ENCODE results near the gene INTU.
"Not testable (repeated sequence)": the region's sequence is repeated elsewhere in the genome, so short reads cannot be mapped to it uniquely, and the experiment has no call there.

Gene INTU

DNA sequence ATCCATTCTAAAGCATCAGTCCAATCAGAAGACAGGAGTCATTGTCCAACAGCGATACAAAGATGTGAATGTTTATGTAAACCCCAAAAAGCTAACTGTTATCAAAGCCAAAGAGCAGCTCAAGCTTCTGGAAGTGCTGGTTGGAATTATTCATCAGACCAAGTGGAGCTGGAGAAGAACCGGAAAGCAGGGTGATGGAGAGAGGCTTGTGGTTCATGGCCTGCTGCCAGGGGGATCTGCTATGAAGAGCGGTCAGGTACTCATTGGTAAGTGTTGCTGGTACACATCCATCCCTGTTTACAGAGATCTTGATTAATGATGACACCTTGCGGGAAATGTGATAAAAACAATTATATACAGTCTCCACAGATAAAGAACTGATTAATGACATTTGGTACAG lies 11.0 kb downstream of the INTU start:
- no peak for DNase-seq (ENCODE audit: low spot score)

- DNase-seq (ENCODE audit: low spot score): no peak
These were observed 15.3 kb downstream of the INTU start for GRCh38 chr4:127648061-127648460.

GRCh38 chr4:127655590-127655989 lies 22.8 kb downstream of the INTU start:
- not testable (repeated sequence) for DNase-seq (ENCODE audit: low spot score)

GRCh38 chr4:127656047-127656680 lies 23.4 kb downstream of the INTU start:
- no peak for DNase-seq (ENCODE audit: low spot score)

DNA sequence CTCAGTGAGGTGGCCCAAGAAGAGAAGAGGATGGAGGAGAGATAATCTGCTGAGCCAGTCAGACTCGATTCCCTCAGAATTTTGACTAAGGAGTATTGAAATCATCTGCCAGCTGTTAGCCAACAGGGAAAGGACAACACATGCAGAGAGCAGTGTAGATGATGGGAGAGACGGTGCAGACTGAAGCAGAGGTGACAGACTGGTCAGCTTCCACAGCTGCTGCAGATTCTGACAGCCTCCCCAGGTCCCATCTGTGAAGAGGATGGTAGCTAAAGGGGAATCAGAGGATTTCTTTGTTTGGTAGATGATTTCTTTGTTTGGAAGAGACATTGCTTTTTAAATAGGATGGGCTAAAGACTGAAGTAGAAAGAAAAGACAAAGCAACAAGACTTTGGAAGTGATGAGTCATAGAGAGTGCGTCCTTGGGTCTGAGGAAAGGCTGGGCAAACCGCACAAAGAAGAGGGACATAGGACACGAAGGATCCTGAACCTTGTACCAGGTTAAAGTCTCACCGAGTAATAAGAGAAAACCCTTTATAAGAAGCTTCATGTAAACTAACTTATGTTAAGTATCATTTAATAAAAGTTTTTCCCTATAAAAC lies 27.6 kb downstream of the INTU start:
- DNase-seq (ENCODE audit: low spot score): no peak

- no peak for DNase-seq (ENCODE audit: low spot score)
These were observed 34.4 kb downstream of the INTU start for GRCh38 chr4:127667116-127667515.

DNA sequence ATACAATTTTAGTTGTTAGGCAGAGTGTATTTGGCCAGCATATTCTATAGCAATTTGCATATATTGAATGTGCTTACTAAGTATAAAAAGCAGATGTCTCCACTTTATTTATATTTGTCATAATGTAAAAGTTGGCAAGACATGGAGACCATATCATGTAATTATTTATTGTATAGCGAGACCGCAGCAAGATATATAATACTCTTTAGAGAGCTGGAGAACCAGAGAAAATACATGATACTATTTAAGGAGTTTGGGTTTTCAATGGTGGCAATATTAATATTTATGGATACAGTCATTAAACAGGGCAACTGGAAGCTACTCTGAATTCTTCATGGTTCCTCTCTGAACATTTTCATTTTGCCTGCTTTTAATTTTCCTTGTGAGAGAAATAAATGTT lies 35.0 kb downstream of the INTU start:
- no peak for DNase-seq (ENCODE audit: low spot score)

DNA sequence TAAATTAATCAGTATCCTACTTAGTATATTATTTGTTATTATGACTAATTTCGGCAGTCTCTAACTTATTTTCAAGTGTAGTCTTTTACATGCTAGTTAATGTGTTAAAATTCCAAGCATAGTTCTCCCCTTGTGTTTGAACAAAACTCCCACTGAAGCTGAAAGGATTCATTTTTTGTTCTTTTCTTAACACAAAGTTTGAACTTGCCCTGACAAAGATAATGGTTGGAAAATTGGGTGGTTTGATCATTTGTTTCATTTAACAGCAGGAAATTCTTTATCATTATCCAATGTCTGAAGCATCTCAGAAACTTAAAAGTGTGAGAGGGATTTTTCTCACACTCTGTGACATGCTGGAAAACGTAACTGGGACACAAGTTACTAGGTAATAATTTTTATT lies 36.0 kb downstream of the INTU start:
- no peak for DNase-seq (ENCODE audit: low spot score)

DNA sequence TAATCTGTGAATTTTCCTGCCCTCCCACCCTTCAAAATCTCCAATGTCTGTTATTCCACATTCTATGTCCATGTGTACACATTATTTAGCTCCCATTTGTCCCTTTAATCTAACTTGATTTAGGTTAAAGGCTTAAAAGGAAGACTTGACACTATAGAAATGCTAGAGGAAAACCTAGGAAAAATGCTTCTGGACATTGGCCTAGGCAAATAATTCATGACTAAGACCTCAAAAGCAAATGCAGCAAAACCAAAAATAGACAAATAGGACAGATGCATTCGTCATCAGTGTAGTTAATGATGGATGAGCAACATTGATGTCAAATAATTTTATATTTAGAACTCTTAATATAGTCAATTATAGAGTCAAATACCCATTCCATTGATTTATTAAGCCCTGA lies 36.9 kb downstream of the INTU start:
- no peak for DNase-seq (ENCODE audit: low spot score)

DNA sequence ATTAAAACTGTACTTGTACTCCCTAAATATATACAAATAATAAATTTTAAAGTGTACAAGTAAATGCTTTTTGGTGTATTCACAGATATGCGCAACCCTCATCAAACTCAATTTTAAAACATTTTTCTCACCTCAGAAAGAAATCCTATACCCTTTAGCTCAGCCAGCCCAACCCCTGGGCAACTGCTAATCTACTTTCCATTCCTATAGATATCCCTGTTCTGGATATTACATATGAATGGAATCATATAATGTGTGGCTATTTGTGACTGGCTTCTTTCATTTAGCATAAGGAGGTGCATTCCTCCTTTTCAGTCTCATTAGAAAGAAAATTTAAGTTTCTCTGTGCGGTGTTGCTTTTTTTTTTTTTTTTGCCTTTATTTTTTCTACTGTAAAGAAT lies 39.4 kb downstream of the INTU start:
- DNase-seq (ENCODE audit: low spot score): no peak

GRCh38 chr4:127685292-127685691 lies 52.5 kb downstream of the INTU start:
- DNase-seq (ENCODE audit: low spot score): no peak

DNA sequence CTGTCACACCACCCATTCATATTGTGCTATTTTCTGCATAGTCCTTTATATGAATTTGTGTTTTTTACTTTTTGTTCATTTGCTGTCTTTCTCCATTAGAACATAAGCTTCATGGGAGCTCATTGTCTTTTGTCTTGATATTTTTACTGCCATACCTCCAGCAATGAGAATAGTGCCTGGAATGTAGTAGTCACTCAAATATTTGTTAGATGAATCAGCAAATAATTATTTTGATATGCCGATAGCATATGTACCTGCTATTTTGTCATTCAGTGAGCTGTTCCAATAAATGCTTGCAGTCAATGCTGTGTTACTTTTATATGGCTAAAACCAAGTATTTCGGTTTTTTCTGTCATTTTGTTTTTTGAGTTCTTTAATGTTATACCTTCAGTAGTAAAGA lies 53.9 kb downstream of the INTU start:
- no peak for DNase-seq (ENCODE audit: low spot score)

DNA sequence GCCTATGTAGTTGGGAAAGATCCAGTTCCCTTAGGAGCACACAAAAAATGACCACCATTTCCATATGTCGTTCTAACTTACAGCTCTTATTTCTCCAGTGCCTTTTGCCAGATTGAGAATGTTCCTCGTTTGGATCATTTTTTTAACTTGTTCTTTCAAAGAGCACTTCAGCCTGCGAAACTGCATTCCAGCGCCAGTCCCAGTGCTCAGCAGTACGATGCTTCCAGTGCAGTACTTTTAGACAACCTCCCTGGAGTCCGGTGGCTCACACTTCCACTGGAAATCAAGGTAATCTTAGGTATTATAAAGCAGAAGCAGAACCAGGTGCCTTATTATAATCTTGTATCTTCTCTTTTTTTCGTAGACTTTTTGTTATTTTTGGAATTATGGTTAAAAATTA lies 54.8 kb downstream of the INTU start:
- DNase-seq (ENCODE audit: low spot score): no peak

- DNase-seq (ENCODE audit: low spot score): peak; percentile 22
These were observed 66.0 kb downstream of the INTU start for GRCh38 chr4:127698789-127699200.

DNA sequence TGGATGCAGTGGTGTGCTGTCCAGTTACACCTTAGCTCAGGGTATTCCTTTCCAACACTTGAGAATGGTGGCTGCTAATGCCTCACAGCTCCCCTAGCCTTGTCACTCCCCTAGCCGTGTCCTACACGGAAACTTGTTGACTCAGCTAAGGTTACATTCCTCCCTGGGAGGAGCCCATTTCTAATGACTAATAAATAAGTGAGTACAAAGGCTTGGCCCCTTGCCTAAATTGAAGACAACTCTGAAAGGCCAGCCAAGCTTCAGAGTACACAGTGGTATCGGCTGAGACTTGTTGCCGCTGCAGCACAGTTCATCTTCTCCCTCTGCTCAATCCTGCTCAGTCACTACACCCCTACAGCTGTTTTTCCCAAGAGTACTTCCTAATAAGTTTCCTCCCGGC lies 76.2 kb downstream of the INTU start:
- peak; percentile 41 for DNase-seq (ENCODE audit: low spot score)

DNA sequence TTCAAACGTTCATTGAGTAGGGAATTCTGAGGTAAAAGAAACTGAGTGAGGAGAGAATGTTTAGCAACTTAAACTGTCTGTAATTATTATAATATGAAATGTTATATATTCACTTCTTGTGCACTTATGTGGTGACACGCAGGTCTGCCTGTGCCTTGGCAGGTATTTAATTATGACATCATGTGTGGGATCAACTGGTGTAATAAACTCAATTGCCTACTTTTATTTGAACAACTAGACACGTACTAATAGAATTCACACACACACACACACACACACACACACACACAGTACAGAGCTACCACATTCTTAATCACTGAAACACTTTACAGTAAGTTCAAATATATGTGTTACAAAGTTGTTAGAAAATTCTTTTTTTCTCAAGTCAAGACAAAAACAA lies 76.7 kb downstream of the INTU start:
- no peak for DNase-seq (ENCODE audit: low spot score)

GRCh38 chr4:127730142-127730913 lies 97.6 kb downstream of the INTU start, which contains the start of gene SLC25A31:
TSS of gene SLC25A31 (plus strand) at chr4:127730400. CDS start at chr4:127730546, 146 bp downstream.
- DNase-seq (ENCODE audit: low spot score): no peak

GRCh38 chr4:127731406-127731805 lies 98.6 kb downstream of the INTU start:
- no peak for DNase-seq (ENCODE audit: low spot score)

DNA sequence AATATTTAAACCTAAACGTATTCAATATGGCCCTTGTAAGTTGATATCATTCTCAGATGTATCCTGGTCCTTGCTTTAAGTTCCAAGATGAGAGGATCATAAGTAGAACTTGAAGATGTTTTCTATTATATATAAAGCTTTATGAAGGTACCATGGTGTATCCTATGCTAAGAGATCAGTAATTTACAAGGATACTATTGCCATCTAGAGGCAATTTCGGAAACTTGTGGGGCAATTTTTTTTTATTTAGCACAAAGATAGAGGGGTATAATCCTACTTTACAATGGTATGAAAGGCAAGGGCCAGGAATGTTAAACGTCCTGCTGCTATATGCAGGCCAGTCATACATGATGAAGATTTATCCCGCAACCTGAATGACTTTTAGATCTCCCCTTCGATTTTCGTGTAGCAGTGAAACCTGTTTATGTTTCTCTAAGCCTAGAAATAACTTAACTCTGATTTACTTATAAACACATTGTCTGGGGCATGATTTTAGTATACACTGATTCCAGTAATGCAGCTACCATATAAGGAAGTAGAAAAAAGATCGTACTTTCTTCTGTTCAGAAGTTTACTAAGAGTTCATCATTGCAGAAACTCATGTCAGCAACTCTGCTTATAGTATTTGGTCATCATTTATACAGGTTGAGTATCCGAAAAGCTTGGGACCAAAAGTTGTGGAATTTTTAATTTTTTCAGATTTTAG lies 100.0 kb downstream of the INTU start:
- DNase-seq (ENCODE audit: low spot score): peak; percentile 43

- no peak for DNase-seq (ENCODE audit: low spot score)
These were observed 102.2 kb downstream of the INTU start for GRCh38 chr4:127734976-127735375.

DNA sequence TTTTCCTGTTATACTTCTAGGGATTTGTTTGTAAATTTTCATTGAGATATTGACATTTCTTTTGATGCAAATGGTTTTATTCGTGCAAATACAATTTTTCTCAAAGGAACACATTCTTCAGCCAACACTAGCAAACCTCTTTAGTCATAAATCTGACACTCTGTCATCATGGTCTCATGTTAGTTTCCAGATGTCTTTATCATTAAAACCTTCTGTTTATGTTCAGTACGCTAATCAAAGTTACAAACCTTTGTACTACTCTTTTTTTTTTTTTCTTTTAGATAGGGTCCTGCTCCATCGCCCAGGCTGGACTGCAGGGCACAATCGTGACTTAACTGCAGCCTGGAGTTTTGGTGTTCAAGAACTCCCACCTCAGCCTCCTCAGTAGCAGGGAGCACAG lies 104.5 kb downstream of the INTU start:
- no peak for DNase-seq (ENCODE audit: low spot score)

- DNase-seq (ENCODE audit: low spot score): no peak
These were observed 108.5 kb downstream of the INTU start for GRCh38 chr4:127741247-127741646.

- no peak for DNase-seq (ENCODE audit: low spot score)
These were observed 115.1 kb downstream of the INTU start for GRCh38 chr4:127747883-127748282.
